Measurements from ENCODE around the gene TSPAN13. TPM values are rescaled to one million over a fixed set of nuclear protein-coding genes. Genes with fewer than 3 reads are reported as not detected.

TSPAN13 gene
- total RNA-seq, 1 experiment from 2014 or later = 32.7 TPM

- TF ChIP-seq E2F5 (CRISPR knock-in tag; IDR thresholded peaks at IDR 0.05) (no peak), RORB (CRISPR knock-in tag; IDR thresholded peaks at IDR 0.05) (no peak), HMGXB4 (CRISPR knock-in tag; IDR thresholded peaks at IDR 0.05) (no peak), ZNF671 (CRISPR knock-in tag; IDR thresholded peaks at IDR 0.05) (no peak)
- TF ChIP-seq, protein P1, sequence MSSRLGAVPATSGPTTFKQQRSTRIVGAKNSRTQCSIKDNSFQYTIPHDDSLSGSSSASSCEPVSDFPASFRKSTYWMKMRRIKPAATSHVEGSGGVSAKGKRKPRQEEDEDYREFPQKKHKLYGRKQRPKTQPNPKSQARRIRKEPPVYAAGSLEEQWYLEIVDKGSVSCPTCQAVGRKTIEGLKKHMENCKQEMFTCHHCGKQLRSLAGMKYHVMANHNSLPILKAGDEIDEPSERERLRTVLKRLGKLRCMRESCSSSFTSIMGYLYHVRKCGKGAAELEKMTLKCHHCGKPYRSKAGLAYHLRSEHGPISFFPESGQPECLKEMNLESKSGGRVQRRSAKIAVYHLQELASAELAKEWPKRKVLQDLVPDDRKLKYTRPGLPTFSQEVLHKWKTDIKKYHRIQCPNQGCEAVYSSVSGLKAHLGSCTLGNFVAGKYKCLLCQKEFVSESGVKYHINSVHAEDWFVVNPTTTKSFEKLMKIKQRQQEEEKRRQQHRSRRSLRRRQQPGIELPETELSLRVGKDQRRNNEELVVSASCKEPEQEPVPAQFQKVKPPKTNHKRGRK (CRISPR knock-in tag; IDR thresholded peaks at IDR 0.05; ENCODE audit: borderline replicate concordance) = no peak
- TF ChIP-seq, protein P2, sequence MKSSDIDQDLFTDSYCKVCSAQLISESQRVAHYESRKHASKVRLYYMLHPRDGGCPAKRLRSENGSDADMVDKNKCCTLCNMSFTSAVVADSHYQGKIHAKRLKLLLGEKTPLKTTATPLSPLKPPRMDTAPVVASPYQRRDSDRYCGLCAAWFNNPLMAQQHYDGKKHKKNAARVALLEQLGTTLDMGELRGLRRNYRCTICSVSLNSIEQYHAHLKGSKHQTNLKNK (CRISPR knock-in tag; IDR thresholded peaks at IDR 0.05) = no peak
These were observed 11.0 kb upstream of the TSPAN13 start (continued) for GRCh38 chr7:16742547-16742946.

DNA sequence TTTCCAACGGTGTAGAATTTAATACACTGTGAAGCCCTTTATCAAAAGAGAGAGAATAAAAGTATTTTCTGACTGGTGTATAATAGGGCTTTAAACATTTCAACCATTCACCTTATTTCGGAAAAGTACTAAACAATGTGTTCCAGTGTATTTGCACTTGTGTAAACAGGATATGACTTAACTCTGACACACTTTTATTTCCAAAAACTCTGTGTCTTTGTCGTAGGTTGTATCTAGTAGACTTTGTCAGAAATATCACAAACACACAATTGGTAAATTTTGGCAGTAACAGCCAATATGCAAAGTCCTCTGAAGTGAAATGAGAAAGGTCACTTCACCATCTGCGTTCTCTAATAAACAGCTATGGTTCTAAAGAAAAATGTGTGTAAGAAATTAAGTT is 10.3 kb upstream of the TSPAN13 start:
- no peak for ATAC-seq
- H3K9me3 Mint-ChIP-seq = no peaks in the 10 kb centered on the region
- CTCF ChIA-PET = no interaction called here

More for the DNA sequence above, 10.3 kb upstream of the TSPAN13 start:
- no peak for DNase-seq (ENCODE audit: low spot score)
- Mint-ChIP-seq H3K4me3 (no peak overlapping the region), H3K27ac (no peak overlapping the region), H3K4me1 (peaks cover 29% of the 10 kb centered on the region), H3K27me3 (ENCODE audit: low read depth) (no peaks in the 10 kb centered on the region), H3K36me3 (no peaks in the 10 kb centered on the region)
- POLR2A ChIA-PET = interaction anchor here (0.6 kb wide), 1 partner anchor 128 kb away, joined by 3 read pairs; no protein-coding TSS in a partner anchor
- no peak for TF ChIP-seq ZNF121 (CRISPR knock-in tag; IDR thresholded peaks at IDR 0.05)
- TF ChIP-seq ZNF671 (CRISPR knock-in tag; IDR thresholded peaks at IDR 0.05) = no peak
- TF ChIP-seq, protein P1 (CRISPR knock-in tag; IDR thresholded peaks at IDR 0.05; ENCODE audit: borderline replicate concordance) = no peak
- TF ChIP-seq GRHL2 (CRISPR knock-in tag; IDR thresholded peaks at IDR 0.05; ENCODE audit: insufficient replicate concordance, severe bottlenecking) = no peak
- TF ChIP-seq KAT7 (CRISPR knock-in tag; IDR thresholded peaks at IDR 0.05; ENCODE audit: borderline replicate concordance) = no peak
- TF ChIP-seq SOX15 (CRISPR knock-in tag; IDR thresholded peaks at IDR 0.05) = no peak
- no peak for TF ChIP-seq IRF2 (CRISPR knock-in tag; IDR thresholded peaks at IDR 0.05; ENCODE audit: borderline replicate concordance, low read depth)
- no peak for TF ChIP-seq TEAD1 (CRISPR knock-in tag; IDR thresholded peaks at IDR 0.05)
- no peak for TF ChIP-seq ZNF416 (CRISPR knock-in tag; IDR thresholded peaks at IDR 0.05)
- TF ChIP-seq, protein P3, sequence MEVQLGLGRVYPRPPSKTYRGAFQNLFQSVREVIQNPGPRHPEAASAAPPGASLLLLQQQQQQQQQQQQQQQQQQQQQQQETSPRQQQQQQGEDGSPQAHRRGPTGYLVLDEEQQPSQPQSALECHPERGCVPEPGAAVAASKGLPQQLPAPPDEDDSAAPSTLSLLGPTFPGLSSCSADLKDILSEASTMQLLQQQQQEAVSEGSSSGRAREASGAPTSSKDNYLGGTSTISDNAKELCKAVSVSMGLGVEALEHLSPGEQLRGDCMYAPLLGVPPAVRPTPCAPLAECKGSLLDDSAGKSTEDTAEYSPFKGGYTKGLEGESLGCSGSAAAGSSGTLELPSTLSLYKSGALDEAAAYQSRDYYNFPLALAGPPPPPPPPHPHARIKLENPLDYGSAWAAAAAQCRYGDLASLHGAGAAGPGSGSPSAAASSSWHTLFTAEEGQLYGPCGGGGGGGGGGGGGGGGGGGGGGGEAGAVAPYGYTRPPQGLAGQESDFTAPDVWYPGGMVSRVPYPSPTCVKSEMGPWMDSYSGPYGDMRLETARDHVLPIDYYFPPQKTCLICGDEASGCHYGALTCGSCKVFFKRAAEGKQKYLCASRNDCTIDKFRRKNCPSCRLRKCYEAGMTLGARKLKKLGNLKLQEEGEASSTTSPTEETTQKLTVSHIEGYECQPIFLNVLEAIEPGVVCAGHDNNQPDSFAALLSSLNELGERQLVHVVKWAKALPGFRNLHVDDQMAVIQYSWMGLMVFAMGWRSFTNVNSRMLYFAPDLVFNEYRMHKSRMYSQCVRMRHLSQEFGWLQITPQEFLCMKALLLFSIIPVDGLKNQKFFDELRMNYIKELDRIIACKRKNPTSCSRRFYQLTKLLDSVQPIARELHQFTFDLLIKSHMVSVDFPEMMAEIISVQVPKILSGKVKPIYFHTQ (CRISPR knock-in tag; IDR thresholded peaks at IDR 0.05) = no peak
- no peak for TF ChIP-seq TP53 (CRISPR knock-in tag; IDR thresholded peaks at IDR 0.05)
- TF ChIP-seq ERG (CRISPR knock-in tag; IDR thresholded peaks at IDR 0.05) = no peak

Data from WTC11 (cell line).